HG02852 (cell line): ENCODE data around the gene DKK1.

Experiments
- ATAC-seq: cut with Tn5 transposase; IDR thresholded peaks from one replicate; pipeline ENCODE4 v1.9.1; 2021; ENCODE audit warnings: mild to moderate bottlenecking, moderate library complexity; ENCODE audit not compliant: unreplicated experiment

Gene DKK1, protein sequence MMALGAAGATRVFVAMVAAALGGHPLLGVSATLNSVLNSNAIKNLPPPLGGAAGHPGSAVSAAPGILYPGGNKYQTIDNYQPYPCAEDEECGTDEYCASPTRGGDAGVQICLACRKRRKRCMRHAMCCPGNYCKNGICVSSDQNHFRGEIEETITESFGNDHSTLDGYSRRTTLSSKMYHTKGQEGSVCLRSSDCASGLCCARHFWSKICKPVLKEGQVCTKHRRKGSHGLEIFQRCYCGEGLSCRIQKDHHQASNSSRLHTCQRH

GRCh38 chr10:52313933-52314821 lies at the start of gene DKK1:
Gene DKK1, plus strand, starts transcription at chr10:52314281. Its CDS starts 154 bp downstream, at chr10:52314435.
- ATAC-seq: no peak

DNA sequence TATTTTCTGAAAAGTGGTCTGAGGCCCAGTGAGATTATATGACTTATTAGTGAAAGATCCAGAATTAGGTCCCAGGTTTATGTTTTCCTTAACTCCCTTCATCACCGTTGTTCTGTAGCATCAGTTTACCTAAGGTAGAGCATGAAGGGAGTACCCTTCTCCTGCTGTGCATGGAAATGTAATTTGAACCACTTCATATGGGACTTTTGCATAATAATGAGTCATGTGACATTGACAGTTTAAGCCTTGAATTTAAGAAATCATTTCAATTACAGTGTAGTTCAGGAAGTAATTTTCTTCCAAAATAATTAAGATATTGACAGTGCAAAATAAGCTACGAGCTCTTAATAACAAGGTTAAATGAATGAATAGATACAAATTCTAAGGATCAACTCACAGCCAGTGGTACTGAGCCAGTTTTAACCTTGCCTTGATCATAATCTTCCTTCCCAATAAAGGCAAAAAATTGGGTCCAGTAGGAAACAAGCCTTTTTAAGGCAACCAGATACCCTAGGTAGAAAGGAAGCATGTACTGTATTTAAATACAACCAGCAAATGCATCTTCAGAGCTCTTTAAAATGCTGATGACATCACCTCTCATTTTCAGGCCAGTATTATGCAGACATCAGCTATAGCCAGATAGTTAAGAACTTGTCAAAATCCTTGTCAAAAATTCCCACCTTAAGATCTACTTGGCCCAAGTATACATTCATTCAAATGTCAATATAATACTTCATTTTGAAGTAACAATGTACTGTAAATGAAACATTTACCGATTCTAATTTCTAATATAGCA lies 48.8 kb upstream of the DKK1 start:
- ATAC-seq: no peak

DNA sequence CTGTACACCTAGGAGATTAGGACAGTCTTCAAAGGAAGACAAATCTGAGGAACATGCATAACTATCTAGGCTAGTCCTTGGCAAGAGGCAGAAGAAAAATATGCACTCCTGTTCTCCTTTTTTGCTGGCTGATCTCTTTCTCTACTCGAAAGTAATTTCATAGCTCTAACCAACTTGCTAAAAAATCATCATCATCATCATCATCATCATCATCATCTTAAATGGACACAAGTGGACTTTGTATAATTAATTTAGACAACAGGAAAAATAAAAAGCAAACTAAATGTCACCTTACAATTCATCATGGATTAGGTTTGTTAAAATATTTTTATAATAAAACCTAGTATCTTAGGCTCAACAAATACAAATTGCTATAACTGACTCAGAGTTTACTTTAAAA lies 47.2 kb upstream of the DKK1 start:
- ATAC-seq: no peak

DNA sequence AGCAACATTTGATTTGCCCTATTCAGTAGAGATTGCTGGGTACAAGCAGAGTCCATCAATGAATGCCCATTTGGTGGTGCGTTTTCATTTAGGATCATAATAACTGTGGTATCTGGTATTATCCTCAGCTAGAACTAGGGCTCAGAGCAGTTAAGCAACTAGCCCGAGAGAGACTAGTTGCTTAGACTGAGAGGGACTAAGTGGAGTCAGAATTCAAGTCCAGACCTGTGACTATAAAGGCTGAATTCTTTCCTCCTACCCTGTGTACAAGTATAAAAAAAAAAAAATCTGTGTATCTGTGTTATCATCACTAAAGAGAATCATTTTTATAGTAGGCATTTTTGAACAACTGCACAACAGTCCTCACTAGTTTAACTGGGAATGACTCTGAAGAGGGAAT lies 45.3 kb upstream of the DKK1 start:
- ATAC-seq: no peak

DNA sequence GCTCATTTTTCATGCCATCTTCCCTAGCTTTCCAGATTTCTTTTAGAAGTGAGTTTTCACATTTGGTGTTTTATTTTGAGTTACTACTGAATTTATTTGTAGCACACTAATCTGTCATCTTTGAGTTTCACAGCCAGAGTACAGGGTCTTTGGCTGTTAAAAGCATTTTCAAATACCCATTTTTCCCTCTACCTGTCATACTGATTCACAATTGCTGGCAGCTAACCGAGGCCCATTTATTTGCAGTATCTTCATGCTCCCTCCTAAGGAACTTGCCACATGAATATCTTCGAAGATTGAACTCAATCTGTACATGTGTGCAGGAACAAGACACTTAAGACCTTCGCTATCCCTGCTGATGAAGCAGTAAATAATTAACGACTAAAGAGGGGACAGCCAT lies 44.8 kb upstream of the DKK1 start:
- no peak for ATAC-seq

- no peak for ATAC-seq
Observed at GRCh38 chr10:52276163-52276562, 37.9 kb upstream of the DKK1 start.

- no peak for ATAC-seq
Observed at GRCh38 chr10:52276986-52277385, 37.1 kb upstream of the DKK1 start.

- no peak for ATAC-seq
Observed at GRCh38 chr10:52279546-52279945, 34.5 kb upstream of the DKK1 start.

GRCh38 chr10:52280051-52280450 lies 34.0 kb upstream of the DKK1 start:
- ATAC-seq: no peak

DNA sequence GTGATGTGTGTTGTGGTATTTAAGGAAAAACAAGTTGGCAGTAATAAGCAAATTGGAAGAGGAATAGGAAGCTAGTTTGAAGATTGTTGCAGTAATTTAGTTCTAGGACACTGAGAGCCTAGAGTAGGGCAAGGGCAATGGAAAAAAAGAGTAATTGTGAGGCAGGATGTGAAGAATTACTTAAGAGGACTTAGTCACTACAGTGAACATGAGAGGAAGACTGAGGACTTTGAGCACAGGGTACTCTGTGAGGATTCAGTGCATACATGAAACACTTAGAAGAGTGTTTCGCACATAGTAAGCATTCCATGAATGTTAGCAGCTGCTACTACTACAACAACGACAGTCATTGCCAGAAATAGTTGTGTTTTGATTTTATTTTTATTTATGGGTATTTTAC lies 30.9 kb upstream of the DKK1 start:
- ATAC-seq: no peak

GRCh38 chr10:52284416-52285013 lies 29.6 kb upstream of the DKK1 start:
- no peak for ATAC-seq

DNA sequence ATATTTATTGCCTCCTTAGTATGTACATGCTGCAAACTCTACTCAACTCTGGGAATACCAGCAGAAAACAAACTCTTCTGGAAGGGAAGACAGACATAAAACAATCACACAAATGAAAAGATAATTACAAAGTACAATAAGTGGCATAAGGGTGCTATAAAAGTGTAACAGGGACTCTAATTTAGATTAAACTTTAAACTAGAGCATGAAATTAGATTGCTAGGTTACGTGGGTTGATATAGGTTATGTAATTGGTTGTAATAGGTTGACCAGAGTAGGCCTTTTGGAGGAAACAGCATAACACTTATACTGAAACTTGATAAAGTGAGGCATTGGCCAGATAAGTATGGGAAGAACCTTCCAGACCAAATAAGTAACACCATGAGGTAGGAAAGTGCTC lies 26.2 kb upstream of the DKK1 start:
- no peak for ATAC-seq

GRCh38 chr10:52297747-52298146 lies 16.3 kb upstream of the DKK1 start:
- ATAC-seq: no peak

- no peak for ATAC-seq
Observed at GRCh38 chr10:52300599-52301277, 13.3 kb upstream of the DKK1 start.

DNA sequence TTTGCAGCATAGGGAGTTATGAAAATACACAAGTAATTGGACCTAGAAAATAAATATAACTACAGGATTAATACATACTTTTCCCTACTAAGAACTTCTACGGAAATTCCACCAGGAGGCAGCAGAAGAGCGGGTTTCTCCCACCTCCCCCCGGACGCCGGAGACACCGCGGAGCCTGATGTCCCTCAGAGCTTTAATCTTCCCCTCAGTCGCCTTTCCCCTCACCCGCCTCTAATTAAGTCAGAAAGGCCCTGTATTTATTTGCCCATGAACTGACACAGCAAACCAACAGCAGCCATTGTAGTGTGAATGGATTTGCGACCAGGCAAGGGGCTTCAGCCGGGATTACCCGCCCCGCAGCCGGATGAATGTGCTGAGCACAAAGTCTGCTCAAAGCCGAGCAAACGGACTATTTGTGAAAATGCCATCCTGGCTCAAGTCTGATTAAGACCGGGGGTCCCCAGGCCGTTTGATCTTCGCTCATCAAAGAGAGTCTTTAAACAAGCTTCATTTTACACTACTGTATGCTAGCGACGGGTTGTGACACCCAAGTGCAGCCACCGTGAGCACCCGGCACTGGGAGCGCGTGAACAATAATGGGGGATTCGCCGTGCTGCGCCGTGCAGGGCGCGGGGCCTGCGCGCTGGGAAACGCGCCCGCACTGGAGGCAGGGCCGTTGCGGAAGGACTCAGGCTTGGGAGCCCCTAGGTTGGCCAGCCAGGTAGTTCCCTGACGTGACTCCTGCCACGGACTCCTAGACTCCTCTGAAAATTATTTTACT lies 5.6 kb upstream of the DKK1 start:
- ATAC-seq: peak; percentile 88

DNA sequence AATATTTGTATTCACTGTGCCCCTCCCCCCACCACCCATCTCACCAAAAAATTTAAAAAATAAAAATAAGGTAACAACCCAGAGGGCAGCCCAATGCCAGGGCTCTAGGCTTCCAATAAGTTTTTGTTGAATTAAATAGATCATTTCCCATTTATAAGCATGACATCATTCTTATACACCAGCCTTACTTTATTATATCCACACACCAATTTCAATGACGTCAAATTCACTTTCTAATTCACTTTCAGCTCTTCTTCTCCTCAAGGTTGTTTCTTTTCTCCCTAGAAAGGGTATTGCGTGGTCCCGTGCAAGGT lies 1.2 kb upstream of the DKK1 start:
- no peak for ATAC-seq

DNA sequence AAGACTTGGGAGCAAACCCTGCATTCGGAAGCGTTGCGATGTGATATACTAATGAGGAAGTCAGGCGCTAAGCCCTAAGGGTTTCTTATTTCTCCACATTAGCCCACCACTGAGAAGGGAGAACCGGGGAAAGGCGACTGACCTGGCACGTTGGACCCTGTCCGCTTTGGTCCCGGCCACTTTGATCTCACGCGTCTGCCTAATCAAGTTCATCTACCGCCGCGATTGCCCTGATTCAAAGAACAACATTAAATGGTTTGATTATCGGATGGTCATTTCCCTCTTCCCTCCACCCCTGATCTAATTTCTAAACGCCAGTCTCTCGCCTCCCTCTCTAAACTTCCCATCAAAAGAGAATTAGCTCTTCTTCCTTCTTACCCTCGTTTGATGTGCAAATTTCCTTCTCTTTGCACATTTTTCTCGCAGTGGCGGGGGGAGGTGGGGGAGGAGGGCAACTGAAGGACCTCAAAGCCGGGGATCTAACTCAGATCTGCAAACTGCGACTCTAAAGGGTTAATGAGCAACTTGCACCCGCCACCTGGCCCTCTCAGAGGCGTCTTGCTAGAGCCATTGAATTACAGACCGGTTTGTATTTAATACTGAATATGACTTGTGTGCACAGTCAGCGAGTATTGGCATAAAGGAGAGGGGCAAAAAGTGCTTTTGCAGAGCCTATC lies 687 bp upstream of the DKK1 start:
- ATAC-seq: no peak

DNA sequence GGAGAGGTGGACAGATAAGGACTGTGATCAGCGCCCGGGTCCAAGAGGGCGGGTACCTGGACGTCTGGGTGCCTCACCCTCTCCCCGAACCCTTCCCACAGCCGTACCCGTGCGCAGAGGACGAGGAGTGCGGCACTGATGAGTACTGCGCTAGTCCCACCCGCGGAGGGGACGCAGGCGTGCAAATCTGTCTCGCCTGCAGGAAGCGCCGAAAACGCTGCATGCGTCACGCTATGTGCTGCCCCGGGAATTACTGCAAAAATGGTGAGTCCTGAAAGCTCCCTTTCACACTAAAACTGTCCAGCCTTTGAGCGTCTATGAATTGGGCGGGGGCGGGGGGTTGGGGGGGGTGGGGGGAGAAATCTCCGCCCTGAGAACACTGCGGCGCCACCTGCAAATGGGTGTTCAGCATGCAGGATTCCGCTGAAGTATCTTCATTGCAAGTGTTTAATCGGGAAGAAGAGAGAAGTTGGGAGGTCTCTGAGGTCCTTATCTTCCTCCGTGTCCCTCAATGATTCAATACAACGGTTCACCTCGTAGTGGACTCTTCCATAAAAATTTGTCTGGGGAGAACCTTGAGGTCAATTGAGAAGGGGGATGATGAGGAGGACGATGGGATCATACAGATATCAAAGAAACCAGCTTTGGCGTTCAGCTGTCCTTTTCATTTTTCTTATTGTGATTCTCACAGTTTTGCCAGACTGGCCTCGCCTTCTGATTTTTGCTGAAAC lies 906 bp downstream of the DKK1 start:
- ATAC-seq: no peak

DNA sequence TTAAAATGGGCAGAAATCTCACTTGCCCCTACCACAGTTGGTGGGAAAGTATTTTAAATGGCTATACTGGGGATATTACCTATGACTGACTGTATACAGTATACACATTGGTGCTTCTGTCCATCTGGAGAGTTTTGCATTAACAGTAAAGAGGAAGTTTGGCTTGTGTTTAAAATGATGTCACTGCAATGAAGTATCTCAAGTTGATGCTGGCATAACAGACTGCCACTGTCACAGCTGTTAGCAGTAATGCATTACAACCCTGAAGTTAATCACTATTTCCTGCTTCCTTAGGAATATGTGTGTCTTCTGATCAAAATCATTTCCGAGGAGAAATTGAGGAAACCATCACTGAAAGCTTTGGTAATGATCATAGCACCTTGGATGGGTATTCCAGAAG lies 1.9 kb downstream of the DKK1 start:
- no peak for ATAC-seq
